H9 (cell line): ENCODE results near the gene MOV10L1. TPM values are rescaled to one million over a fixed set of nuclear protein-coding genes. Genes with fewer than 3 reads are reported as not detected.

Experiments used
- DNase-seq: peaks from one replicate; pipeline ENCODE4 v3.0.0-alpha.2; 2017
- H2AFZ ChIP-seq: one replicate; pipeline ENCODE4 v1.6.1; 2013; ENCODE audit warnings: mild to moderate bottlenecking, low read length, control low read depth, moderate library complexity
- H2AK5ac ChIP-seq: 2 replicates; pipeline ENCODE4 v1.6.1; 2013; ENCODE audit warnings: low read length, control low read depth, mixed read lengths; ENCODE audit not compliant: insufficient read length
- H2BK120ac ChIP-seq: one replicate; pipeline ENCODE4 v1.6.1; 2013; ENCODE audit warnings: low read depth, mild to moderate bottlenecking, low read length, control low read depth, inconsistent platforms; ENCODE audit not compliant: poor library complexity, severe bottlenecking
- H2BK12ac ChIP-seq: 2 replicates; pipeline ENCODE4 v1.6.1; 2013; ENCODE audit warnings: low read length, control low read depth, mixed read lengths, low read depth; ENCODE audit not compliant: insufficient read length
- H2BK15ac ChIP-seq: 2 replicates; pipeline ENCODE4 v1.6.1; 2013; ENCODE audit warnings: low read depth, low read length, control low read depth
- H2BK20ac ChIP-seq: one replicate; pipeline ENCODE4 v1.6.1; 2013; ENCODE audit warnings: low read depth, mild to moderate bottlenecking, low read length, control low read depth, inconsistent platforms; ENCODE audit not compliant: poor library complexity, severe bottlenecking
- H2BK5ac ChIP-seq: 2 replicates; pipeline ENCODE4 v1.6.1; 2013; ENCODE audit warnings: low read length, control low read depth, mixed read lengths; ENCODE audit not compliant: insufficient read length
- H3K14ac ChIP-seq: 2 replicates; pipeline ENCODE4 v1.6.1; 2013; ENCODE audit warnings: low read length, control low read depth; ENCODE audit not compliant: insufficient read depth
- H3K18ac ChIP-seq: 2 replicates; pipeline ENCODE4 v1.6.1; 2013; ENCODE audit warnings: low read depth, mild to moderate bottlenecking, mixed read lengths, low read length, control low read depth; ENCODE audit not compliant: insufficient read length
- H3K23ac ChIP-seq: 2 replicates; pipeline ENCODE4 v1.6.1; 2013; ENCODE audit warnings: low read length, control low read depth, mixed read lengths, low read depth; ENCODE audit not compliant: insufficient read length
- H3K23me2 ChIP-seq: 2 replicates; pipeline ENCODE4 v1.6.1; 2013; ENCODE audit warnings: low read depth, mild to moderate bottlenecking, mixed read lengths, low read length, control low read depth; ENCODE audit not compliant: insufficient read length, poor library complexity, severe bottlenecking
- H3K27ac ChIP-seq: 2 replicates; pipeline ENCODE4 v1.5.1; 2013; ENCODE audit warnings: low read length, control low read depth, mixed read lengths, low read depth; ENCODE audit not compliant: insufficient read length
- H3K27me3 ChIP-seq: 2 replicates; pipeline ENCODE4 v1.6.1; 2013; ENCODE audit warnings: low read length, control low read depth, inconsistent platforms; ENCODE audit not compliant: insufficient read depth
- H3K4ac ChIP-seq: 2 replicates; pipeline ENCODE4 v1.6.1; 2013; ENCODE audit warnings: low read depth, mild to moderate bottlenecking, control low read depth, inconsistent platforms, low read length, moderate library complexity
- H3K4me1 ChIP-seq: 2 replicates; pipeline ENCODE4 v1.6.1; 2013; ENCODE audit warnings: low read length, control low read depth, inconsistent platforms; ENCODE audit not compliant: insufficient read depth
- H3K4me2 ChIP-seq: 2 replicates; pipeline ENCODE4 v1.6.1; 2013; ENCODE audit warnings: low read length, control low read depth, mixed read lengths; ENCODE audit not compliant: insufficient read length, insufficient read depth
- H3K56ac ChIP-seq: 2 replicates; pipeline ENCODE4 v1.6.1; 2013; ENCODE audit warnings: low read depth, mild to moderate bottlenecking, mixed read lengths, low read length, control low read depth; ENCODE audit not compliant: insufficient read length
- H3K79me1 ChIP-seq: 2 replicates; pipeline ENCODE4 v1.6.1; 2013; ENCODE audit warnings: low read depth, mild to moderate bottlenecking, moderate library complexity, low read length, control low read depth, inconsistent platforms; ENCODE audit not compliant: insufficient read depth, poor library complexity, severe bottlenecking
- H3K79me2 ChIP-seq: 2 replicates; pipeline ENCODE4 v1.6.1; 2013; ENCODE audit warnings: low read length, control low read depth, inconsistent platforms; ENCODE audit not compliant: insufficient read depth
- H3K9ac ChIP-seq: 2 replicates; pipeline ENCODE4 v1.6.1; 2013; ENCODE audit warnings: low read length, control low read depth, mixed read lengths; ENCODE audit not compliant: insufficient read length; ENCODE audit errors: extremely low read depth
- H3K9me3 ChIP-seq: one replicate; pipeline ENCODE4 v1.6.1; 2013; ENCODE audit warnings: low read depth, low read length, inconsistent platforms; ENCODE audit not compliant: control insufficient read depth
- H3T11ph ChIP-seq: one replicate; pipeline ENCODE4 v1.6.1; 2013; ENCODE audit warnings: mild to moderate bottlenecking, low read length, control low read depth, inconsistent platforms
- H4K20me1 ChIP-seq: one replicate; pipeline ENCODE4 v1.6.1; 2013; ENCODE audit not compliant: control insufficient read depth, insufficient read length, insufficient read depth
- H4K5ac ChIP-seq: 2 replicates; pipeline ENCODE4 v1.6.1; 2013; ENCODE audit warnings: low read depth, mild to moderate bottlenecking, mixed read lengths, low read length, control low read depth; ENCODE audit not compliant: insufficient read length
- H4K8ac ChIP-seq: replicated peaks from 2 replicates; pipeline ENCODE4 v1.6.1; 2013; ENCODE audit warnings: low read length, control low read depth, mixed read lengths, low read depth; ENCODE audit not compliant: insufficient read length
- H4K91ac ChIP-seq: 2 replicates; pipeline ENCODE4 v1.6.1; 2013; ENCODE audit warnings: low read depth, mild to moderate bottlenecking, moderate library complexity, mixed read lengths, low read length, control low read depth; ENCODE audit not compliant: insufficient read length
- H3K27ac Mint-ChIP-seq, 3 experiments: 2 replicates in 2 of 3; 3 replicates in 1 of 3; pipeline ENCODE4 v1.8.0; 2020 to 2021; ENCODE audit warnings: mixed read lengths in 3 of 3, mild to moderate bottlenecking in 1 of 3, moderate library complexity in 1 of 3
- H3K27me3 Mint-ChIP-seq: 2 replicates; pipeline ENCODE4 v1.8.0; 2021; ENCODE audit warnings: low read depth, mild to moderate bottlenecking, moderate library complexity, mixed read lengths
- H3K36me3 Mint-ChIP-seq, 3 experiments: 2 replicates in 2 of 3; 3 replicates in 1 of 3; pipeline ENCODE4 v1.8.0; 2020 to 2021; ENCODE audit warnings: low read depth in 3 of 3, mixed read lengths in 3 of 3; ENCODE audit not compliant: insufficient read depth in 1 of 3
- H3K4me1 Mint-ChIP-seq, 2 experiments: 2 replicates each; pipeline ENCODE4 v1.8.0; 2020; ENCODE audit warnings: mixed read lengths in 2 of 2
- H3K4me3 Mint-ChIP-seq, 2 experiments: 2 replicates in 1 of 2; 3 replicates in 1 of 2; pipeline ENCODE4 v1.8.0; 2020 to 2021; ENCODE audit warnings: mild to moderate bottlenecking in 2 of 2, mixed read lengths in 2 of 2, moderate library complexity in 1 of 2
- H3K9me3 Mint-ChIP-seq, 2 experiments: 2 replicates in 1 of 2; 3 replicates in 1 of 2; pipeline ENCODE4 v1.8.0; 2020; ENCODE audit warnings: mild to moderate bottlenecking in 2 of 2, mixed read lengths in 2 of 2, moderate library complexity in 1 of 2
- CTCF ChIP-seq: fragments of 200-600 bp; sonication (generic); conservative IDR thresholded peaks from 3 replicates; pipeline ENCODE4 v1.8.0; 2021; ENCODE audit warnings: antibody characterized with exemption, mild to moderate bottlenecking
- WGBS: extraction: QIAGEN DNeasy Blood & Tissue Kit; methylation state at CpG from one replicate; pipeline ENCODE4 v1.1.7; 2013; ENCODE audit warnings: missing lambda C conversion rate, low lambda C conversion rate, mixed read lengths; ENCODE audit not compliant: insufficient read length; ENCODE audit errors: extremely low coverage; 5-methylcytosine and 5-hydroxymethylcytosine counted together
- total RNA-seq: library from RNA; stranded (reverse); gene quantifications from 2 replicates; pipeline ENCODE4 v1.2.1, GENCODE V29; 2021

The MOV10L1 gene
- total RNA-seq, 1 experiment from 2014 or later, result not detected

GRCh38 chr22:50102946-50103345, 13.1 kb downstream of the MOV10L1 start:
- Histone ChIP-seq H3K56ac (no peak overlapping the region), H3K9me3 (no peaks in the 10 kb centered on the region), H2AFZ (no peak overlapping the region), H3K79me1 (no peaks in the 10 kb centered on the region), H3K23ac (no peak overlapping the region), H4K5ac (no peak overlapping the region), H2BK12ac (no peak overlapping the region), H3K4me1 (no peaks in the 10 kb centered on the region), H3K79me2 (no peaks in the 10 kb centered on the region), H3K9ac (no peak overlapping the region), H3K27ac (no peak overlapping the region), H4K20me1 (no peaks in the 10 kb centered on the region), H3K4ac (no peak overlapping the region), H2BK120ac (no peak overlapping the region), H3K18ac (no peak overlapping the region), H3K23me2 (no peaks in the 10 kb centered on the region), H2AK5ac (no peak overlapping the region), H3T11ph (no peak overlapping the region), H3K4me2 (no peak overlapping the region), H4K91ac (no peak overlapping the region), H2BK5ac (no peak overlapping the region), H2BK20ac (no peak overlapping the region), H3K14ac (no peak overlapping the region), H2BK15ac (no peak overlapping the region), H3K27me3 (no peaks in the 10 kb centered on the region), H4K8ac (no peak overlapping the region)
- Mint-ChIP-seq H3K4me1 (no peaks in the 10 kb centered on the region), H3K4me3 (no peak overlapping the region), H3K27me3 (peaks cover 14% of the 10 kb centered on the region), H3K27ac (no peak overlapping the region), H3K36me3 (no peaks in the 10 kb centered on the region), H3K9me3 (no peaks in the 10 kb centered on the region; a peak in 1 of 5 replicates)
- WGBS, result no CpG with 5 or more reads among the region's 11 CpGs
- DNase-seq, result no peak
- 0 out of 3 replicates have a peak, but pooled peaks have one; percentile 20 for TF ChIP-seq CTCF
